HG03521 (cell line): ENCODE measurements around the gene SLCO6A1.
"Not testable (repeated sequence)": the region's sequence is repeated elsewhere in the genome, so short reads cannot be mapped to it uniquely, and the experiment has no call there.

Experiments used
- ATAC-seq: cut with Tn5 transposase; IDR thresholded peaks from one replicate; pipeline ENCODE4 v1.9.1; 2021; ENCODE audit warnings: mild to moderate bottlenecking, moderate library complexity; ENCODE audit not compliant: unreplicated experiment

Gene SLCO6A1, protein sequence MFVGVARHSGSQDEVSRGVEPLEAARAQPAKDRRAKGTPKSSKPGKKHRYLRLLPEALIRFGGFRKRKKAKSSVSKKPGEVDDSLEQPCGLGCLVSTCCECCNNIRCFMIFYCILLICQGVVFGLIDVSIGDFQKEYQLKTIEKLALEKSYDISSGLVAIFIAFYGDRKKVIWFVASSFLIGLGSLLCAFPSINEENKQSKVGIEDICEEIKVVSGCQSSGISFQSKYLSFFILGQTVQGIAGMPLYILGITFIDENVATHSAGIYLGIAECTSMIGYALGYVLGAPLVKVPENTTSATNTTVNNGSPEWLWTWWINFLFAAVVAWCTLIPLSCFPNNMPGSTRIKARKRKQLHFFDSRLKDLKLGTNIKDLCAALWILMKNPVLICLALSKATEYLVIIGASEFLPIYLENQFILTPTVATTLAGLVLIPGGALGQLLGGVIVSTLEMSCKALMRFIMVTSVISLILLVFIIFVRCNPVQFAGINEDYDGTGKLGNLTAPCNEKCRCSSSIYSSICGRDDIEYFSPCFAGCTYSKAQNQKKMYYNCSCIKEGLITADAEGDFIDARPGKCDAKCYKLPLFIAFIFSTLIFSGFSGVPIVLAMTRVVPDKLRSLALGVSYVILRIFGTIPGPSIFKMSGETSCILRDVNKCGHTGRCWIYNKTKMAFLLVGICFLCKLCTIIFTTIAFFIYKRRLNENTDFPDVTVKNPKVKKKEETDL

GRCh38 chr5:102498271-102499034 lies at the start of gene SLCO6A1:
TSS of gene SLCO6A1 (minus strand) at chr5:102499001. CDS start at chr5:102498844, 157 bp downstream.
- ATAC-seq, result no peak

- no peak for ATAC-seq
Observed at GRCh38 chr5:102547141-102548035, 48.6 kb upstream of the SLCO6A1 start.

DNA sequence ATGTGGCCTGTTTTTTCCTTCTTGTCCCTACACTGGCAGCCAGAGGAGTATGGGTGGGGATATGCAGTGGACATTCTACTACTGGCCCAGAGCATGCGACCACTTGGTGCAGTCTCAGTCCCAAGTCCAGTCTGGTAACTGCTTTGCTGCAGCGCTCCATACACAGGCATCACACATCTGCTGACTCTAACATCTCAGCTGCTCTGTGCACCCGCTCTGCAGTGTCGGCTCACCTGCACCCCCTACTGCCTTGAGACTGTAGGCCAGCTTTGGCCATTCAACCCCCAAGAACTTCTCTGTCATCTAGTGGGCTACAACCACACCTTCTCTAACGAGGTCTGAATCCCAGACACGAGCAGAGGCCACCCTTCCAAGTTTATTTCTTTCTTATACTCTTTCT lies 46.4 kb upstream of the SLCO6A1 start:
- ATAC-seq, result peak; percentile 72

DNA sequence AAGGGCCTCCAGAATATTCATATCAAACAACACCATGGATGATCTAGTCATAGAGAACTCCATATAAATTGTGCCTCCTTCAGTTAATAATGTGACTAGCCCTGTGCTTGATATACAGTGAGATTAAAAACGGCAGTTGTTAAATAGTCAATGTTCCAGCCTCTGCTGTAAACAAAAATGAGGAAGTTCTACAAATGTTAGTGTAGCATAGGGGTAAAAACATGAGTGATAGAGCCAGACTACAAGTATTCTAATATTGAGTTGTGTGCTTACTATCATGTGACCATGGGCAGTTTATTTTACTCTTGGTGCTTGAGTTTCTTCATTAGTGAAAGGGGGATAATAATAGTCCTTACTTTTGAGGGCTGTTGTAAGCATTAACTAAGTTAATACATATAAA lies 43.3 kb upstream of the SLCO6A1 start:
- ATAC-seq, result no peak

DNA sequence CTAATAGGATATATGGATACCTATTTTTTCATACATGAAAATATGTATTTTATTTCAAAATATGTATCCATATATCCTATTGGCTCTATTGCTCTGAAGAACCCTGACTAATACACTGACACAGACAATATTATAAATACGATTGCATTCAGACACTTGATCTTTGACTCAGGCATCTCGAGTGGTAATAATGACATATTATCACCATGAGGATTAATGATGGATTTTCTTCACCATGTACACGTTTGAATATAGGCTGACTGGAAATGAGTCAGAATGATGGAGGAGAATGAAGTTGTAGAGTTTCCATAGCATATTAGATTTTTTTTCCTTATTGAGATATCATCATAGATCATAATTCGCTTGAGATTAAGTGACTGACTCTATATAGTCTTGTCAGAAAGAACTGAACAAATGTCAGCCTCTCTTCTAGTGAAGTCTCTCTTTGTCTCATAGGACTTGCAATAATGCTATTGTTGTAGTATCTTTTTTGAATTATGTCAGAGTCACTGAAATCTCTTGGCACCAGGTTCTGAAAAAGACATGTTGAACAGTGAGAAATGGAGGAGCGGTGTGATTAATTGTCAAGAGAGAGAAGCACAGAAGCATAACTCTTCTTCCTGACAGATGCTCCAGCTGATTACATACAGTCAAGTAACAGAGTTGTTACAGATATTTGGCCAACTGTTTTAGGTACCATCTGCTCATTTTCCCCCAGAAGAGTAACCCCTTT lies 41.4 kb upstream of the SLCO6A1 start:
- ATAC-seq, result no peak

GRCh38 chr5:102539562-102539961 lies 40.8 kb upstream of the SLCO6A1 start:
- no peak for ATAC-seq

- ATAC-seq, result no peak
Observed at GRCh38 chr5:102537011-102537410, 38.2 kb upstream of the SLCO6A1 start.

GRCh38 chr5:102536323-102536928 lies 37.6 kb upstream of the SLCO6A1 start:
- no peak for ATAC-seq

DNA sequence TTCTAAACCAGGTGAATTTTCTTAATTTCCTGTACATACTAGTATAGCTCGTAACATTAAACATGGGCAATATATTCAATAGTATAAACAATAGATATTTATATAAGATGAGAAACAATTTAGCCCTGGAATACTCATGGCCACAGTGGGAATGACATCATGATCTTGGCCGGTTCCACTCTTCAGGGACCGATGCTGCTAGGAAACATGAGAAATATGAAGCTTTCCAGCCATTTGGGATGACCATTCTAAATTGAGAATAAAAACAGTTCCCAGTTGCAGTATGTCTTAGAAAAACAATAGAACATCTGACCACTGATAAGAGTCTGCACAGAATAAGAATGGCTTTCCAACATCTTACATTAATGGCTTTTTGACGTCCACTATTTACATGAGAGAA lies 33.3 kb upstream of the SLCO6A1 start:
- no peak for ATAC-seq

- peak; percentile 96 for ATAC-seq
Observed at GRCh38 chr5:102531506-102531905, 32.7 kb upstream of the SLCO6A1 start.

GRCh38 chr5:102529447-102529846 lies 30.6 kb upstream of the SLCO6A1 start:
- ATAC-seq, result no peak

DNA sequence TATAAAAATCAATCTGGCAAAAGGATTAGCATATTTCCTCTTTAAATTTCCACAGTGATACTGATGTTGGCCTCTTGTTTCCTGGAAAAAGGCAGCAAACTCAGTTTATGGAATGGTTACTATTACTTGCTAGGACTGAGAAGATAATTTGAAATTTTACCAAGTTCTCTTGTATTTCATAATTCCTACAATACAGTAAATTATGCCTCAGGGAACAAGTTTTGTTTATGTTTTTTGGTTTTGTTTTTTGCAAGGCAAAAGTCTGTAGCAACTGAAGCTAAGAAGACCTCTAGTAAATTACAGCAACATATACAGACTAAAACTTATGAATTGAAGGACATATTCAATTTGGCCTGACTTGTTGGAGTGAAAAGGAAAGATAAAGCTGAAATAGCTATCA lies 30.2 kb upstream of the SLCO6A1 start:
- no peak for ATAC-seq

DNA sequence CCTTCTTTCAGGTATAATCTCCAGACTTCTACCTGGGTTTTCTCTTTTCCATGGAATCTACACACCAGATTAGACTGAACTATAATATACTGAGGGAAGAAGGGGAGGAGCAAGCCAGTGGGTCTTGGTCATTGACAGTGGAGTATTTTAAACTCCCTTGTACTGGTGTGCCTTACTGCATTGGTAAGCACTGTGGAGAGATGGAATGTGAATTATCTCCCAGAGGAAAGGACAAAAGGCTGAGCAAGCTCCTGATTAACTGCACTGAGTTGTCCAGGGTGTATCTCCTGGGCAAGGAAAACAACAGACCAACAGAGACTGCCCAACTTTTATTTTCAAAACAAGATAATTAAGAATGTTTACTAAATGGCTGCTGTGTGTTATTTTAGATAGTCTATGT lies 29.8 kb upstream of the SLCO6A1 start:
- no peak for ATAC-seq

GRCh38 chr5:102527547-102527946 lies 28.7 kb upstream of the SLCO6A1 start:
- ATAC-seq, result no peak

DNA sequence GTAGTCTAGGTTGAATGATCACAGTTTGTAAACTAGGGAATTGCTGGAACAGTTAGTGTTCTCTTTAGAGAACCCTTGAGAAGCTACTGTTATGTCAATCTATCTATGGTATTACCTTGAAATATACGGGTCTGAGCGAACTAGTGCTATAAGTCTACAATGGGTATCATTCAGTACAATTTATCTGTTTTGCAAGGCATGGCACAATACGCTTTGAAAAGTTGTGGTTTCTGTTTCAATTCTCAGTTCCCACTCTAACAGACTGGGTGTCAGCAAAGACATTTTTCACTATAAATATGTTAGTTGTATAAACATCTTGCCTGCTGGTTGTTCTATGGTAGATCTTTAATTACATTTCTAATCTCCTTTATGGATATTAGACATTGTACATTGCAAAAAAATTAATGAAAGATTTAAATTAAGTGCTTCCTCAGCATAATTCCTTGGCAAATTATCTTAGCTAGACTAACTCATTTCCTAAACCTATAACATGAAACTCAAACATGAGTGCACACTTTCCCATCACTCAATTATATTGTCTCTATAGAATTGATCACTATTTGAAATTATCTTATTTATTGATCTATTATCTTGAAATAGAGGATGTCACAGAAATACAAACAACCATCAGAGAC lies 24.9 kb upstream of the SLCO6A1 start:
- peak; percentile 97 for ATAC-seq

DNA sequence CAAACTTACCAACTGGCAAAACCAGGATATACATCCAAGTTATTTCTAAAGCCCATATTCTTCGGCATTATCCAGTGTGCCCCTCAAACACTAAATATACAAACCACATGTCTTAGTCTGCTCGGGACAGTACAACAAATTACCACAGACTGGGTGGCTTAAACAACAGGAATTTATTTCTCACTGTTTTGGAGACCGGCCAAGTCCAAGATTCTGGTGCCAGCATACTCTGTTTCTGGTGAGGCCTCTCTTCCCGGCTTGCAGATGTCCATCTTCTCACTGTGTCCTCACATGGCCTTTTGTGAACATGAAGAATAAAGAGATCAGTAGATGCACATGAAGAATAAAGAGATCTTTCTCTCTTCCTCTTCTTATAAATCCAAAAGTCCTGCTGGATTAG lies 12.9 kb upstream of the SLCO6A1 start:
- ATAC-seq, result no peak

DNA sequence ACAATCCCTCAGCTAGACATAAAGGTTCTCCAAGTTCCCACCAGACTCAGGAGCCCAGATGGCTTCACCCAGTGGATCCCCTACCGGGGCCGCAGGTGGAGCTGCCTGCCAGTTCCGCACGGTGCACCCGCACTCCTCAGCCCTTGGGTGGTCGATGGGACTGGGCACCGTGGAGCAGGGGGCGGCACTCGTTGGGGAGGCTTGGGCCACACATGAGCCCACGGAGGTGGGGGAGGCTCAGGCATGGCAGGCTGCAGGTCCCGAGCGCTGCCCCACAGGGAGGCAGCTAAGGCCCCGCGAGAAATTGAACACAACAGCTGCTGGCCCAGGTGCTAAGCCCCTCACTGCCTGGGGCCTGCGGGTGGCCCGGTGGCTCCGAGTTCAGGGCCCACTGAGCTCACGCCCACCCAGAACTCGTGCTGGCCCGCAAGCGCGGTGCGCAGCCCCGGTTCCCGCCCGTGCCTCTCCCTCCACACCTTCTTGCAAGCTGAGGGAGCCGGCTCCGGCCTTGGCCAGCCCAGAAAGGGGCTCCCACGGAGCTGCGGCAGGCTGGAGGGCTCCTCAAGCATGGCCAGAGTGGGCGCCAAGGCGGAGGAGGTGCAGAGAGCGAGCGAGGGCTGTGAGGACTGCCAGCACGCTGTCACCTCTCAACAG lies 7.4 kb downstream of the SLCO6A1 start:
- not testable (repeated sequence) for ATAC-seq

- ATAC-seq, result no peak
Observed at GRCh38 chr5:102483736-102484135, 15.1 kb downstream of the SLCO6A1 start.
